ENCODE results near the gene SORCS2.

Gene SORCS2

DNA sequence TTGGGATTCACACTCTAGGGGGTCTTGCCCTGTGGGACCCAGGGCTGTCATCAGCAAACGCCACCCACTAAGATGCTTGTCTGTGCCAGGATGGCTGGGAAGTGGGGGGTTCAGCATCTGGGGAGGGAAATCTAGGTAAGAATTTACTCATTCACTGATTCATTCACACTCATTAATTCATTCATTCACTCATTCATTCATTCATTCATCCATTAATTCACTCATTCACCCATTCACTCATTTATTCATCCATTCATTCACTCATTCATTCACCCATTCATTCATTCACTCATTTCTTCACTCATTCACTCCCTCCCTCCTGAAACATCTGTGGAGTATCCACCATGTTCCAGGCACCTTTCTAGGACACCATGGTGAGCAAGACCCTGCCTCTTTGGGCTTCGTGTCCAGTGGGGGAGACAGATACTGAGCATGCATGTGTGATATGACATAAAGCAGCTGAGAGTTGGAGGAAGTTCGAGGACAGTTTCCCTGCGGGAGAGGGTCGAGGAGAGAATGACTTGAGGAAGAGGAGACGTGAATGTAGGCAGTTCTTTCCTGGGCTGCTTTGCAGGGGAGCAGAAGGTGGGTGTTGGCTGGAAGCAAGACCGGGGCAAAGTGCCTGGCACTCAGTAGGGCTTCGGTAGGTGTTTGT is 90.6 kb downstream of the SORCS2 start:
- no peak overlapping the region for H3K23ac ChIP-seq (ENCODE audit: low read length in 2 of 2)
- peaks cover 4% of the 10 kb centered on the region for H3K4me1 ChIP-seq (ENCODE audit: control insufficient read depth, insufficient read depth, low read depth, low read length)
- no peak overlapping the region for H4K91ac ChIP-seq (ENCODE audit: low read length)
- H4K8ac ChIP-seq (ENCODE audit: low read length) = no peak overlapping the region
- H3K79me1 ChIP-seq (replicated peaks; ENCODE audit: low read length, poor library complexity, severe bottlenecking) = no peaks in the 10 kb centered on the region
- no peak overlapping the region for H2BK12ac ChIP-seq (ENCODE audit: low read length in 2 of 2)
- H3K9me3 ChIP-seq (ENCODE audit: control insufficient read depth, low read length) = no peaks in the 10 kb centered on the region
- H3K4me3 ChIP-seq (ENCODE audit: insufficient read depth in 1 of 2, low read depth in 1 of 2, low read length in 2 of 2) = no peak overlapping the region
- H3K18ac ChIP-seq (ENCODE audit: low read depth in 1 of 2, low read length in 2 of 2) = no peak overlapping the region
- no peak overlapping the region for H3K27ac ChIP-seq (ENCODE audit: low read length, poor library complexity, severe bottlenecking)
- H2BK5ac ChIP-seq (ENCODE audit: low read depth, low read length, poor library complexity, severe bottlenecking) = no peak overlapping the region
- H2AK5ac ChIP-seq (ENCODE audit: low read length, severe bottlenecking) = no peak overlapping the region
- H3K4ac ChIP-seq (ENCODE audit: low read depth in 1 of 2, low read length in 2 of 2) = no peak overlapping the region
- H3K36me3 ChIP-seq (ENCODE audit: control insufficient read depth in 1 of 2, insufficient read depth in 2 of 2, low read depth in 1 of 2, low read length in 2 of 2) = no peaks in the 10 kb centered on the region
- WGBS = 81% methylated on average over 7 of the region's 8 CpGs
- no peak overlapping the region for H3K14ac ChIP-seq (ENCODE audit: low read length in 2 of 2)
- DNase-seq = no peak
- peaks cover 39 to 49% of the 10 kb centered on the region in 2 experiments for H3K27me3 ChIP-seq (ENCODE audit: control insufficient read depth in 1 of 2, insufficient read depth in 1 of 2, low read length in 2 of 2)
- no peak overlapping the region for H3K4me2 ChIP-seq (ENCODE audit: low read length, poor library complexity, severe bottlenecking)
- H3K9ac ChIP-seq (ENCODE audit: low read length) = no peak overlapping the region
- no peak overlapping the region for H2BK15ac ChIP-seq (ENCODE audit: low read depth, poor library complexity, severe bottlenecking)
- no peak overlapping the region for H2BK120ac ChIP-seq (ENCODE audit: low read depth, low read length)
- no peak overlapping the region for H2AFZ ChIP-seq (ENCODE audit: low read depth, low read length)

DNA sequence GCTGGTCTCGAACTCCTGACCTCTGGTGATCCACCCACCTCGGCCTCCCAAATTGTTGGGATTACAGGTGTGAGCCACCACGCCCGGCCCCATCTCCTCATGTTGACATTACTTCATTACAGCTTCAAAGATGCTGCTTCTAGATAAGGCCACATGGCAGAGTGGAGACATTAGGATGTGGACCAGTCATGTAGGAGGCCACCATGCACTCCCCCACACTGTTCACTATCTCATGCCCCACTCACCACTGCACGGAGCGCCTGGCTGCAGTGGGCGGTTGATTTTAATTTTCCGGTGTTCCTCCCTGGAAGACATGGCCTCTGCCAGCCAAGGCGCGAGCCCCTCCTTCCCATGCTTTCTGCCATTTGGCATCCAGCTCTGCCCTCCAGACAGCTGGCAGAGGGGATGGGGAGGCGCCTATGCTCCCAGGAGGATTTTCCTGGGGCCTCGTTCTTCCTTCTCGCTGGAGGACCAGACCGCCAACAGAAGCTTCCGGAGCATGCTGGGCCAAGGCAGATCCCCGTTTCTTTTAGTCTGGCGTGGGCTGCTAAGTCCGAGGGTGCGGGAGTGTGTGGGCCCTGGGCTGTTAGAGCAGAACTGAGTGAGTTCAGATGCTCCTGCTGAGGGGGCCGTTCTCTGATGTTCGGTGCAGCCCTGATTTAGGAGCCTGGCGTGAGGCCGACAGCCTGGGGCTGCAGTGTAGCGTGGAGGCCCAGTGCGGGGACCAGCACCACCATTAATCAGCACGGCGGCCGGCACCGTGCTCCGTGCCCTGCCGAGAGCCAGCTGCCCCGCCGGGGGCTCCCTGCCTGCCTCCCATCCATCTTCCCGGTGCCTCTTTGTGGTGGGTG is 93.1 kb downstream of the SORCS2 start:
- no peaks in the 10 kb centered on the region for H3K36me3 ChIP-seq (ENCODE audit: control insufficient read depth in 1 of 2, insufficient read depth in 2 of 2, low read depth in 1 of 2, low read length in 2 of 2)
- no peak overlapping the region for H3K23ac ChIP-seq (ENCODE audit: low read length in 2 of 2)
- peaks cover 2% of the 10 kb centered on the region for H3K4me1 ChIP-seq (ENCODE audit: control insufficient read depth, insufficient read depth, low read depth, low read length)
- peaks cover 34 to 50% of the 10 kb centered on the region in 2 experiments for H3K27me3 ChIP-seq (ENCODE audit: control insufficient read depth in 1 of 2, insufficient read depth in 1 of 2, low read length in 2 of 2)
- H3K79me1 ChIP-seq (replicated peaks; ENCODE audit: low read length, poor library complexity, severe bottlenecking) = no peaks in the 10 kb centered on the region
- H4K8ac ChIP-seq (ENCODE audit: low read length) = no peak overlapping the region
- no peak overlapping the region for H2BK12ac ChIP-seq (ENCODE audit: low read length in 2 of 2)
- H3K9ac ChIP-seq (ENCODE audit: low read length) = no peak overlapping the region
- H2AFZ ChIP-seq (ENCODE audit: low read depth, low read length) = no peak overlapping the region
- no peak overlapping the region for H3K4ac ChIP-seq (ENCODE audit: low read depth in 1 of 2, low read length in 2 of 2)
- H4K91ac ChIP-seq (ENCODE audit: low read length) = no peak overlapping the region
- H2AK5ac ChIP-seq (ENCODE audit: low read length, severe bottlenecking) = no peak overlapping the region
- no peak overlapping the region for H2BK5ac ChIP-seq (ENCODE audit: low read depth, low read length, poor library complexity, severe bottlenecking)
- H3K9me3 ChIP-seq (ENCODE audit: control insufficient read depth, low read length) = no peaks in the 10 kb centered on the region
- H3K18ac ChIP-seq (ENCODE audit: low read depth in 1 of 2, low read length in 2 of 2) = no peak overlapping the region
- DNase-seq = no peak
- H3K4me2 ChIP-seq (ENCODE audit: low read length, poor library complexity, severe bottlenecking) = no peak overlapping the region
- H3K27ac ChIP-seq (ENCODE audit: low read length, poor library complexity, severe bottlenecking) = no peak overlapping the region
- no peak overlapping the region for H2BK15ac ChIP-seq (ENCODE audit: low read depth, poor library complexity, severe bottlenecking)
- WGBS = 87% methylated on average over 34 of the region's 34 CpGs
- no peak overlapping the region for H3K4me3 ChIP-seq (ENCODE audit: insufficient read depth in 1 of 2, low read depth in 1 of 2, low read length in 2 of 2)
- H3K14ac ChIP-seq (ENCODE audit: low read length in 2 of 2) = no peak overlapping the region
- no peak overlapping the region for H2BK120ac ChIP-seq (ENCODE audit: low read depth, low read length)

DNA sequence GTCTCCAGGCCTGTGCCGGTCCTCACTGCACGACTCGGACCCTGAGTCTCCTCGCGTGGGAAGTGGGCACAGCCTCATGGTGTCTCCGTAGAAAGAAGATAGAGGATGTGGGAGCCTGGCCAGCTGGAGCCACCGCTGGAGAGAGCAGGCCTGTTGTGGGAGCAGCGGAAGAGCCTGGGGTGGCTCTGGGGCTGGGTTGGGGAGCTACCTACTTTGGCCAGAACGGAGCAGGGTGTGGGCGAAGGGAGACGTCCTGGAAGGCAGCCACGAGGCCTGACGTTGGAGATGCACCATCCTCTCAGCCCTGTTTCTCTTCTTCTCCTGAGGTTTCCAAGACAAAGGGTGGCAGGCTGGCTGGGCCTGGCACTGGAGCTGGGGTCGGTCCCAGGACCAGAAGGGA is 93.8 kb downstream of the SORCS2 start:
- no peak overlapping the region for H2AK5ac ChIP-seq (ENCODE audit: low read length, severe bottlenecking)
- no peak overlapping the region for H3K4me2 ChIP-seq (ENCODE audit: low read length, poor library complexity, severe bottlenecking)
- H3K9me3 ChIP-seq (ENCODE audit: control insufficient read depth, low read length) = no peaks in the 10 kb centered on the region
- H4K91ac ChIP-seq (ENCODE audit: low read length) = no peak overlapping the region
- no peak overlapping the region for H3K4ac ChIP-seq (ENCODE audit: low read depth in 1 of 2, low read length in 2 of 2)
- H3K14ac ChIP-seq (ENCODE audit: low read length in 2 of 2) = no peak overlapping the region
- H2BK120ac ChIP-seq (ENCODE audit: low read depth, low read length) = no peak overlapping the region
- WGBS = 85% methylated on average over 14 of the region's 14 CpGs
- no peak for DNase-seq
- no peaks in the 10 kb centered on the region for H3K79me1 ChIP-seq (replicated peaks; ENCODE audit: low read length, poor library complexity, severe bottlenecking)
- H3K27ac ChIP-seq (ENCODE audit: low read length, poor library complexity, severe bottlenecking) = no peak overlapping the region
- H2BK15ac ChIP-seq (ENCODE audit: low read depth, poor library complexity, severe bottlenecking) = no peak overlapping the region
- H2BK12ac ChIP-seq (ENCODE audit: low read length in 2 of 2) = no peak overlapping the region
- no peak overlapping the region for H3K18ac ChIP-seq (ENCODE audit: low read depth in 1 of 2, low read length in 2 of 2)
- H2AFZ ChIP-seq (ENCODE audit: low read depth, low read length) = no peak overlapping the region
- peaks cover 33 to 57% of the 10 kb centered on the region in 2 experiments for H3K27me3 ChIP-seq (ENCODE audit: control insufficient read depth in 1 of 2, insufficient read depth in 1 of 2, low read length in 2 of 2)
- H3K23ac ChIP-seq (ENCODE audit: low read length in 2 of 2) = no peak overlapping the region
- H3K9ac ChIP-seq (ENCODE audit: low read length) = no peak overlapping the region
- H3K4me3 ChIP-seq (ENCODE audit: insufficient read depth in 1 of 2, low read depth in 1 of 2, low read length in 2 of 2) = no peak overlapping the region
- H4K8ac ChIP-seq (ENCODE audit: low read length) = no peak overlapping the region
- no peaks in the 10 kb centered on the region for H3K36me3 ChIP-seq (ENCODE audit: control insufficient read depth in 1 of 2, insufficient read depth in 2 of 2, low read depth in 1 of 2, low read length in 2 of 2)
- H3K4me1 ChIP-seq (ENCODE audit: control insufficient read depth, insufficient read depth, low read depth, low read length) = peaks cover 1% of the 10 kb centered on the region
- no peak overlapping the region for H2BK5ac ChIP-seq (ENCODE audit: low read depth, low read length, poor library complexity, severe bottlenecking)

DNA sequence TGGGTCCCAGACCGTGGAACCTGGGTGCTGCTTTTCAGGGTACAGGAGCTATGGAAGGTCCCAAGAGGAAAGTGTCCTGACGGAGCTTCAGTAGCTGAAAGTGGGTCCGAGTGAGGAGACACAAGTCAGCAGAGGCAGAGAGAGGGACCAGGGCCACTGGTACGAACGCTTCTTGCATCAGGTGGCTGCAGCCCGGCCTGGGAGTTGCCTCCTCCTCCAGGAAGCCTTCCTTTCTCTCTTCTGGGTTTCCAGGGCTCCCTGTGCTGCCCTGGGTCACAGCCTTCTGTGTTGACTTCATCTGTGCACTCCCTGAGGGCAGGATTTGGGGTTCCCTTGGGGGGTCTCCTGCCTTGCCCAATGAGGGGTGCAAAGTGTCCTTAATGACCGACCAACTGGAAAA is 94.5 kb downstream of the SORCS2 start:
- Histone ChIP-seq H3K14ac (ENCODE audit: low read length in 2 of 2) (no peak overlapping the region), H3K4me2 (ENCODE audit: low read length, poor library complexity, severe bottlenecking) (no peak overlapping the region), H2BK5ac (ENCODE audit: low read depth, low read length, poor library complexity, severe bottlenecking) (no peak overlapping the region), H2BK120ac (ENCODE audit: low read depth, low read length) (no peak overlapping the region), H2AFZ (ENCODE audit: low read depth, low read length) (no peak overlapping the region), H3K79me1 (replicated peaks; ENCODE audit: low read length, poor library complexity, severe bottlenecking) (no peaks in the 10 kb centered on the region), H3K18ac (ENCODE audit: low read depth in 1 of 2, low read length in 2 of 2) (no peak overlapping the region), H3K4me1 (ENCODE audit: control insufficient read depth, insufficient read depth, low read depth, low read length) (no peaks in the 10 kb centered on the region), H2BK15ac (ENCODE audit: low read depth, poor library complexity, severe bottlenecking) (no peak overlapping the region), H3K27ac (ENCODE audit: low read length, poor library complexity, severe bottlenecking) (no peak overlapping the region), H3K4ac (ENCODE audit: low read depth in 1 of 2, low read length in 2 of 2) (no peak overlapping the region), H2AK5ac (ENCODE audit: low read length, severe bottlenecking) (no peak overlapping the region), H2BK12ac (ENCODE audit: low read length in 2 of 2) (no peak overlapping the region), H3K9ac (ENCODE audit: low read length) (no peak overlapping the region), H3K9me3 (ENCODE audit: control insufficient read depth, low read length) (no peaks in the 10 kb centered on the region), H4K91ac (ENCODE audit: low read length) (no peak overlapping the region), H3K27me3 (ENCODE audit: control insufficient read depth in 1 of 2, insufficient read depth in 1 of 2, low read length in 2 of 2) (peaks cover 33 to 60% of the 10 kb centered on the region in 2 experiments), H3K23ac (ENCODE audit: low read length in 2 of 2) (no peak overlapping the region), H3K4me3 (ENCODE audit: insufficient read depth in 1 of 2, low read depth in 1 of 2, low read length in 2 of 2) (no peak overlapping the region), H4K8ac (ENCODE audit: low read length) (no peak overlapping the region), H3K36me3 (ENCODE audit: control insufficient read depth in 1 of 2, insufficient read depth in 2 of 2, low read depth in 1 of 2, low read length in 2 of 2) (no peaks in the 10 kb centered on the region)
- DNase-seq = no peak
- 88% methylated on average over 7 of the region's 7 CpGs for WGBS

Measured in mesenchymal stem cell (in vitro differentiated cells and primary cell).